HS-27A (cell line): ENCODE measurements around the gene CPPED1.
"Not testable (repeated sequence)": the region's sequence is repeated elsewhere in the genome, so short reads cannot be mapped to it uniquely, and the experiment has no call there.

Experiments used
- DNase-seq: peaks from one replicate; pipeline ENCODE4 v3.0.0-alpha.2; 2012; ENCODE audit warnings: low read depth, missing footprints

The CPPED1 gene

DNA sequence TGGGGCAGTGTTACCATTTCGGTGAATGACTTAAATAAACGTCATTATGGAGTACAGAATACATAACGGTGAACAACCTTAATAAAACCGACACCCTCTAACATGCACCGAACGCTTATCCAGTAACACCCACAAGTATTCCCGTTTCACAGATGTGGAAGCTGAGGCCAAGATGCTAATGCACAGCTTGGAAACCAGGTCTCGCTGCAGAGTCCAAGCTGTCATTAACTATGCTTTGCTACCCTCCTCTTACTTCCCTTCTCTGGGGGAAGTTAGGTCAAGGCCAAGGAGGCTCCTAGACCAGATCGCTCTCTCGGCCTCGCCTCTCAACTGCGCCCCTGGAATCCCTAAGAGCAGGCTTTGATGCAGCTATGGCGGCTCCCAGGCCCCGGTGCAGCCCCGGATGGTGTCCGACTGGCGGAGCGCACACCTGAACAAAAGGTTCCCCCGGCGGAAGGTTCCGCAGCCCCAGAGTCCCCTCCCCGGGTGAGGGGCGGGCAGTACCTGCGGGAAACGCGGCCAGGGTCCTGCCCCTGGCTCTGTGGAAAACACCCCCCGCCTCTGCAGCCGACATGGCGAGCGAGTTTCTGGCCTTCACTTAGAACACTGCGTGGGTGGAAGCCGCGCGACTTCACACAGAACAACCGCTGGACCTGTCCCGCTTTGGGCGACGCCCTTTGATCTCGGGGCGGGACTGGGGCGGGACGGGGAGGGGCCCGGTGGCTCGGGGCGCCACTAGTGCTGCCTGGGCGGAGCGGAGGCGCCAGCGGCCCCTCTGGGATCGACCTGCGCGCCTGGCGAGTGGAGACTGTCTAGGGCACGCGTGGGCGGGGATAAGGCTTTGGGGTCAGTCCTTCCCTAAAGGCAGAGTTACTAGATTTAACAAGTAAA lies at the start of gene CPPED1:
Gene CPPED1 (minus strand): TSS at position 685 of the 891 bp plus-strand sequence. CDS start 111 bp downstream, at position 574.
- DNase-seq, result peak; percentile 80

GRCh38 chr16:12850186-12850585 lies 46.5 kb upstream of the CPPED1 start:
- no peak for DNase-seq

GRCh38 chr16:12846592-12846991 lies 42.9 kb upstream of the CPPED1 start:
- DNase-seq, result no peak

GRCh38 chr16:12845282-12845681 lies 41.6 kb upstream of the CPPED1 start:
- DNase-seq, result no peak

DNA sequence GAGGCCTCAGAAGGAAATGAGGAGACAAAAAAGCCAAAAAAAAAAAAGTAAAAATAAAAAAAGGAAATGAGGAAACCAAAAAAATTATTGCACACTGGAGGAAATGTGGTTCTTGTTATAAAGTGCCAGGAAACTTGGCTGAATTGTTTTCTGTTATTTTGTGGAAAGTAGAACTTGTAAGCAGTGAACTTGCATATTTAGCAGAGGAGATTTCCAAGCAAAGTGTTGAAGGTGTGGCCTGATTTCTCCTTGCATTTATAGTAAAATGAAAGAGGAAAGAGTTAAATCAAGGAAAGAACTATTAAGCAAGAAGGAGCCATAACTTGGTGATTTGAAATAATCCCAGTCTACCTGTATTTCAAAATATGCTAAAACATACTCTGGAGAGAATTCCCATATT lies 34.1 kb upstream of the CPPED1 start:
- DNase-seq, result no peak

GRCh38 chr16:12837291-12837690 lies 33.6 kb upstream of the CPPED1 start:
- no peak for DNase-seq

GRCh38 chr16:12833926-12834325 lies 30.2 kb upstream of the CPPED1 start:
- no peak for DNase-seq

DNA sequence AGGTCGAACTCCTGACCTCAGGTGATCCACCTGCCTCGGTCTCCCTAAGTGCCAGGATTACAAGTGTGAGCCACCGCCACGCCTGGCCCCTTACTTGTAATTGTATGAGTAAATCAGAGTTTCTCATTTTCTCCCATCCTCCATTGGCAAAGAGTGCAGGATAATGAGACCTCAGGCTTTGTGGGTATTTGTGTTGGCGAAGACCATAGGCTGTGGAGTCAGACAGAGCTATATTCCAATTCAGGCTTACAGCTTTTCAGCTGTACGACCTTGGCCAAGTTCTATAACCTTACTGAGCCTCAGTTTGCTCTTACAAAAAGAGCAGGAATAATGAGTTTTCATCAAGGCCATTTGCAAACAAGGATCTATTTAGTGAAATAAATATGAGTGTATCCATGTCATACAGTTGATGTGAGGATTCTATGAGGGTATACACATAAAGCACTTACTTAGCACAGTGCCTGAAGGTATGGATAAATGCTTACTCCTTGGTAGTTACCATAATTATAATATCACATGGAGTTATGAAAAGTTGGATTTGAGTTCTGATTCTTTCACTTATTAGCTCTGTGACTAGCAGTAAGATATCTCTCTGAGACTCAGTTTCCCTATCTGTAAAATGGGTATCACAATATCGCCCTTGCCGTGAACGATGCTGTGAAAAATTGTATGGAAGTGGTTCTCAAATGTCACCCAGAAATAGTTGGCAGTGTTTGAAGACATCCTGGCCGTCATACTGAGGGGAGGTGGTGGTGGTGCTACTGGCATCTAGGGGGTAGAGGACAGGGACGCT lies 25.6 kb upstream of the CPPED1 start:
- DNase-seq, result no peak

- no peak for DNase-seq
Observed at GRCh38 chr16:12828206-12828605, 24.5 kb upstream of the CPPED1 start.

GRCh38 chr16:12826559-12826958 lies 22.9 kb upstream of the CPPED1 start:
- no peak for DNase-seq

DNA sequence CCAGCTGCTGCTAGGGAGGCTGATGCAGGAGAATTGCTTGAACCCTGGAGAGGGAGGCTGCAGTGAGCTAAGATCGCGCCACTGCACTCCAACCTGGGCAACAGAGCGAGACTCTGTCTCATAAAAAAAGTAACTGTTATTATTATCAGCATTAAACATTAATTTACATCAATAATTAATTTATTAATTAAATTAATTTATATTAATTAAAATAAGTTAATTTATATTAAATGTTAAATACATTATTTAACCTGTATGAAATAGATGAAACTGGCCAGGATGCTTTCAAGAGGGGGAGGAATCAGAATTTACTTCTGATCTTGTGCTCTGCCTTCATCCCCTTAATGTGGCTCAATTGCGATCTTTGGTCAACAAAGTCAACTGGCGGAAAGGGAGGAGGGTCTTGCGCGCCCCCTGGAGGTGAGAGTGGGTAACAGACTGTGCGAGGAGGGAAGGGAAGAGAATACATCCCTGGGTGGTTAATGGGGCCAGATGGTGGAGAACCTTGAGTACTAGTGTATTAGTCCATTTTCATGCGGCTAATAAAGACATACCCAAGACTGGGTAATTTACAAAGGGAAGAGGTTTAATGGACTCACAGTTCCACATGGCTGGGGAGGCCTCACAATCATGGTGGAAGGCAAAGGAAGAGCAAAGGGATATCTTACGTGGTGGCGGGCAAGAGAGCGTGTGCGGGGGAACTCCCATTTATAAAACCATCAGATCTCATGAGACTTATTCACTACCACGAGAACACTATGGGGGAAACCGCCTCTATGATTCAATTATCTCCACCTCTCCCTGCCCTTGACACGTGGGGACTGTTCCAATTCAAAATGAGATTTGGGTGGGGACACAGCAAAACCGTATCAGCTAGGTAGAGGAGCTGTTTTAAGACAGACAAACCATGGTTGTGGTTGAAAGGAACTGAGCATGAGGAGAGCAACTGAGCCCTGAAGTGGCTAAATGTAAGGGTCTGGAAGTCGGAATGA lies 15.7 kb upstream of the CPPED1 start:
- no peak for DNase-seq

DNA sequence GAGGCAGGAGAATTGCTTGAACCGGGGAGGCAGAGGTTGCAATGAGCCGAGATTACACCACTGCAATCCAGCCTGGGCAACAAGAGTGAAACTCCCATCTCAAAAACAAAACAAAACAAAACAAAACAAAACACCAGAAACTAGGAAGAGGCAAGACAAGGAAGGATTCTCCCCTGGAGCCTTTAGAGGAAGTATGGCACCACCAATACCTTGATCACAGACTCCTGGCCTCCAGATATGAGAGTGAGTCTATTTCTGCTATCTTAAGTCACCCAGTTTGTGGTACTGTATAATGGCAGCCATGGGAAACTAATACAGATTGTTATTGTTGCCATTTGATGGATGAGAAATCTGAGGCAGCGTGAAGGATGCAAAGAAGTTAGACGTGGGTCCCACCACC lies 14.6 kb upstream of the CPPED1 start:
- DNase-seq, result no peak

DNA sequence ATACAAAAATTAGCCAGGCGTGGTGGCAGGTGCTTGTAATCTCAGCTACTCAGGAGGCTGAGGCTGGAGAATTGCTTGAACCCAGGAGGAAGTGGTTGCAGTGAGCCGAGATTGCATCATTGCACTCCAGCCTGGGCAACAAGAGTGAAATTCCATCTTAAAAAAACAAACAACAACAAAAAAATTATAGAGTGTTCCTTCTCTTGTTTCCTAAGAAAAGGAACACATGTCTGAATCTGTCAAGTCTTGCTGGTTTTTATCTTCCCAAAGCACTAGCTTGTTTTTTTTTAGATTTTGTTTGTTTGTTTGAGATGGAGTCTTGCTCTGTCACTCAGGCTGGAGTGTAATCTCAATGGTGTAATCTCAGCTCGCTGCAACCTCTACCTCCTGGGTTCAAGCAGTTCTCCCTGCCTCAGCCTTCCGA lies 13.1 kb upstream of the CPPED1 start:
- DNase-seq, result not testable (repeated sequence)

DNA sequence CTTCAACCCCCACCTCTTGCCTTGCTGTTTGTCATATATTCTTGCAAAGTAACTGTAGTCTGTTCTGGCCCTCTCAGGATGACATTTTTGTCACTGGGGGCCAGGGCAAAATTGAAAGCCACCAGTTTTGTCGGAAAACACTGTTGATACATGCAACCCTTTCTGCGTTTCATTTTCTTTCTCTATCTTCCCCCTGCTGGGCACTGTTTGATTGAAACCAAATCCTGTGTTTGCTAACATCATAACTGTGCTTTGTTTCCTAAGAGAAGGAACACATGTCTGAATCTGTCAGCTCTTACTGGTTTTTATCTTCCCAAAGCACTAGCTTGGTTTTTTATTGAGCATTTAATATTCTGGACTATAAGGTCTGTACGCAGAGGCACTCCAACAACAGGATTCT lies 11.7 kb upstream of the CPPED1 start:
- no peak for DNase-seq

GRCh38 chr16:12813734-12814133 lies 10.0 kb upstream of the CPPED1 start:
- not testable (repeated sequence) for DNase-seq

DNA sequence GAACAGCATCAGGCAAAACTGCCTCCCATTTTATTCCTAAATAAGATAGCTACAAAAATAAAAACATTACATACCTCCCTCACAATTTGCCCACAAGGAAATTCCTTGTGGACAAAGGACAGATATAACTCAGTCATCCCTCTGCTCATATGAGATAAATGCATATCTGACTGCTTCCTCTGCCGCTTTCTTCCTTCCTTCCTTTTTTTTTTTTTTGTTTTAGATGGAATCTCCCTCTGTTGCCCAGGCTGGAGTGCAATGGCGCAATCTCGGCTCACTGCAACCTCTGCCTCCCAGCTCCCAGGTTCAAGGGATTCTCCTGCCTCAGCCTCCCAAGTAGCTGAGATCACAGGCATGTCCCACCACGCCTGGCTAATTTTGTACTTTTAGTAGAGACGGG lies 9.6 kb upstream of the CPPED1 start:
- not testable (repeated sequence) for DNase-seq

- DNase-seq, result no peak
Observed at GRCh38 chr16:12811441-12812383, 8.0 kb upstream of the CPPED1 start.

- no peak for DNase-seq
Observed at GRCh38 chr16:12805066-12805465, 1.4 kb upstream of the CPPED1 start.

GRCh38 chr16:12804395-12804794 lies 708 bp upstream of the CPPED1 start:
- no peak for DNase-seq

- no peak for DNase-seq
Observed at GRCh38 chr16:12802661-12803060, 1.0 kb downstream of the CPPED1 start.

DNA sequence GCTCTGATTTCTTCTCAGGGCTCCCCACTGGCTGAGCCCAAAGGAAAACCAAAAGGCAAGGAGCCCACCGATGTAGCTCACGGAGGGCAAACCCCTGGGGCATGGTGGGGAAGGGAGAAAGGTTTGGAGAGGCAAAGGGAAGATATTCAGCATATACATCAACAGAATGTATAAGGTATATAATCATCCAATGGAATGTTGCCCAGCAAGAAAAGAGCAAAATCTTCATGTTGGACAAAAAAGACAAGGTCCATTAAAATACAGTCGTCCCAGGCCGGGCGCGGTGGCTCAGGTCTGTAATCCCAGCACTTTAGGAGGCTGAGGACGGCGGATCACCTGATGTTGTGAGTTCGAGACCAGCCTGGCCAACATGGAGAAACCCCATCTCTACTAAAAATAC lies 1.6 kb downstream of the CPPED1 start:
- no peak for DNase-seq
